Breast epithelium (tissue), 4 donors: Measurements from ENCODE around the gene SLC9A4. TPM values are rescaled to one million over a fixed set of nuclear protein-coding genes. Genes with fewer than 3 reads are reported as not detected.

ENCODE experiments used
- DNase-seq, 2 donors: peaks; one replicate each; pipeline ENCODE4 v3.0.0-alpha.2; 2019; ENCODE audit warnings: low spot score in 2 of 2
- H3K27ac ChIP-seq, 2 donors: fragments of 200-600 bp; sonication (generic) in 1 of 2; one replicate each; pipeline ENCODE4 v1.5.1; 2016 to 2019; ENCODE audit warnings: mild to moderate bottlenecking in 1 of 2
- H3K27me3 ChIP-seq, 2 donors: fragments of 200-600 bp; sonication (generic) in 1 of 2; one replicate each; pipeline versions ENCODE4 v1.5.1 to v1.6.0; 2017 to 2019; ENCODE audit warnings: control low read depth in 1 of 2, mild to moderate bottlenecking in 1 of 2
- H3K36me3 ChIP-seq: fragments of 200-600 bp; one replicate; pipeline ENCODE4 v1.5.1; 2019
- H3K4me1 ChIP-seq, 2 donors: fragments of 200-600 bp; sonication (generic); one replicate each; pipeline ENCODE4 v1.5.1; 2016 to 2019; ENCODE audit warnings: control low read depth in 1 of 2
- H3K4me3 ChIP-seq, 3 donors: fragments of 200-600 bp; sonication (generic); 1 replicate in 2 of 3; 2 replicates in 1 of 3; pipeline ENCODE4 v1.5.1; 2016 to 2019; ENCODE audit warnings: mild to moderate bottlenecking in 3 of 3, moderate library complexity in 2 of 3
- H3K9me3 ChIP-seq, 2 donors: fragments of 200-600 bp; sonication (generic) in 1 of 2; one replicate each; pipeline ENCODE4 v1.5.1; 2016 to 2019; ENCODE audit warnings: control low read depth in 1 of 2
- POLR2A ChIP-seq: fragments of 450-650 bp; IDR thresholded peaks from one replicate; pipeline ENCODE4 v1.6.1; 2016; ENCODE audit warnings: antibody characterized with exemption, mild to moderate bottlenecking, moderate library complexity
- POLR2AphosphoS5 ChIP-seq, 3 donors: sonication (generic); formaldehyde crosslinking; IDR thresholded peaks; one replicate each; pipeline ENCODE4 v1.6.1; 2017; ENCODE audit warnings: antibody characterized with exemption in 3 of 3
- intact Hi-C: fragments of 100-400 bp; cut with DNase I; formaldehyde crosslinking; loops from one replicate; pipeline ENCODE4 v1.15.1; 2023; ENCODE audit warnings: low total_unique reads
- total RNA-seq, 3 donors: library from RNA; depleted of rRNA; stranded (reverse); fragments of >200 nt; gene quantifications; one replicate each; pipeline ENCODE4 v1.1.0, GENCODE V29; 2016
- TF ChIP-seq, protein P1 (sequence below), 3 donors: fragments of 450-650 bp; IDR thresholded peaks; one replicate each; pipeline ENCODE4 v1.5.1; 2016 to 2017; ENCODE audit warnings: antibody characterized with exemption in 3 of 3, mild to moderate bottlenecking in 3 of 3, moderate library complexity in 3 of 3

SLC9A4 gene
- total RNA-seq, 3 donors from 2014 or later = not detected

GRCh38 chr2:102478686-102479470 is 5.9 kb downstream of the SLC9A4 start:
- Histone ChIP-seq H3K4me3 (no peak overlapping the region), H3K4me1 (no peaks in the 10 kb centered on the region), H3K27me3 (no peaks in the 10 kb centered on the region), H3K9me3 (no peaks in the 10 kb centered on the region), H3K36me3 (no peaks in the 10 kb centered on the region), H3K27ac (no peak overlapping the region)
- intact Hi-C loops = no loop called here
- TF ChIP-seq POLR2AphosphoS5 (IDR thresholded peaks at IDR 0.05) (no peak), POLR2A (no peak)
- TF ChIP-seq, protein P1, sequence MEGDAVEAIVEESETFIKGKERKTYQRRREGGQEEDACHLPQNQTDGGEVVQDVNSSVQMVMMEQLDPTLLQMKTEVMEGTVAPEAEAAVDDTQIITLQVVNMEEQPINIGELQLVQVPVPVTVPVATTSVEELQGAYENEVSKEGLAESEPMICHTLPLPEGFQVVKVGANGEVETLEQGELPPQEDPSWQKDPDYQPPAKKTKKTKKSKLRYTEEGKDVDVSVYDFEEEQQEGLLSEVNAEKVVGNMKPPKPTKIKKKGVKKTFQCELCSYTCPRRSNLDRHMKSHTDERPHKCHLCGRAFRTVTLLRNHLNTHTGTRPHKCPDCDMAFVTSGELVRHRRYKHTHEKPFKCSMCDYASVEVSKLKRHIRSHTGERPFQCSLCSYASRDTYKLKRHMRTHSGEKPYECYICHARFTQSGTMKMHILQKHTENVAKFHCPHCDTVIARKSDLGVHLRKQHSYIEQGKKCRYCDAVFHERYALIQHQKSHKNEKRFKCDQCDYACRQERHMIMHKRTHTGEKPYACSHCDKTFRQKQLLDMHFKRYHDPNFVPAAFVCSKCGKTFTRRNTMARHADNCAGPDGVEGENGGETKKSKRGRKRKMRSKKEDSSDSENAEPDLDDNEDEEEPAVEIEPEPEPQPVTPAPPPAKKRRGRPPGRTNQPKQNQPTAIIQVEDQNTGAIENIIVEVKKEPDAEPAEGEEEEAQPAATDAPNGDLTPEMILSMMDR (IDR thresholded peaks at IDR 0.05) = no peak
- DNase-seq = no peak

GRCh38 chr2:102480285-102481195 is 7.5 kb downstream of the SLC9A4 start:
- intact Hi-C loops = no loop called here
- DNase-seq = no peak
- Histone ChIP-seq H3K4me1 (no peaks in the 10 kb centered on the region), H3K27ac (no peak overlapping the region), H3K9me3 (no peaks in the 10 kb centered on the region), H3K27me3 (no peaks in the 10 kb centered on the region), H3K4me3 (no peak overlapping the region), H3K36me3 (no peaks in the 10 kb centered on the region)
- TF ChIP-seq POLR2AphosphoS5 (IDR thresholded peaks at IDR 0.05) = no peak
- TF ChIP-seq POLR2A = no peak
- TF ChIP-seq, protein P1 (IDR thresholded peaks at IDR 0.05) = no peak

- Histone ChIP-seq H3K27me3 (no peaks in the 10 kb centered on the region), H3K4me3 (no peak overlapping the region), H3K4me1 (no peaks in the 10 kb centered on the region), H3K27ac (no peak overlapping the region), H3K9me3 (no peaks in the 10 kb centered on the region), H3K36me3 (no peaks in the 10 kb centered on the region)
- intact Hi-C loops = no loop called here
- DNase-seq = no peak
- TF ChIP-seq POLR2AphosphoS5 (IDR thresholded peaks at IDR 0.05) (no peak), POLR2A (no peak)
- TF ChIP-seq, protein P1 (IDR thresholded peaks at IDR 0.05) = no peak
These were observed 8.9 kb downstream of the SLC9A4 start for GRCh38 chr2:102481931-102482330.

DNA sequence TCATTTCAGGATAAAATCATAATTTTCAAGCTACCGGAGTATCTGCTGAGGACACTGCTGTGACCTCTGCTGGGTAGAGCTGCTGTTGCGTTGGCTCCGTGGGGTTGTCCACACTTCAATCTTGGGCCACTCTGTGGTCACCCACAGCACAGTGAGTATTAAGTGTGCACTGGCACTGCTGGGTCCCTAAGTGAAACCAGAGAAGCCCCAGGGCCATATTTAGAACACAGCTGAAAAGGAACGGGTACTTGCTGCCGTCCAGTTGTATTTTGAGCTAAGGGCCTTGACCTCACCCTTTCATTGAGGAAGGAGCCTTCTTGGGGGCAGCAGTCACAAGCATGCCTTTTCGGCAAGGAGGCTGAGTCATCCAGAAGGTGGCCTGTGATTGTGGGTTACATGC is 10.1 kb downstream of the SLC9A4 start:
- no peak overlapping the region for H3K27ac ChIP-seq
- H3K9me3 ChIP-seq = no peaks in the 10 kb centered on the region
- H3K27me3 ChIP-seq = no peaks in the 10 kb centered on the region
- H3K36me3 ChIP-seq = no peaks in the 10 kb centered on the region
- H3K4me1 ChIP-seq = peaks cover 0 to 4% of the 10 kb centered on the region in 2 donors
- H3K4me3 ChIP-seq = no peak overlapping the region
- intact Hi-C loops = no loop called here
- TF ChIP-seq POLR2A (no peak), POLR2AphosphoS5 (IDR thresholded peaks at IDR 0.05) (no peak)
- TF ChIP-seq, protein P1 (IDR thresholded peaks at IDR 0.05) = no peak
- DNase-seq = no peak
